Measurements from ENCODE around the gene FBXL19. TPM values are rescaled to one million over a fixed set of nuclear protein-coding genes. Genes with fewer than 3 reads are reported as not detected.
A peak's percentile ranks its signal among the peaks of the same experiment; 100 is the strongest.

Gene FBXL19
- polyA plus RNA-seq, 4 donors = 8.7 to 26.3 (median 13.4) TPM

GRCh38 chr16:30985401-30986128 is 62.2 kb downstream of the FBXL19 start:
- H3K4me1 ChIP-seq (ENCODE audit: control insufficient read depth in 3 of 3, insufficient read depth in 2 of 3, low read depth in 1 of 3, low read length in 2 of 3) = peaks cover 0 to 8% (median 0%) of the 10 kb centered on the region in 3 donors
- DNase-seq (peak; percentile 87), FAIRE-seq (no peak)
- peaks cover 0 to 68% (median 12%) of the 10 kb centered on the region in 3 donors for H3K36me3 ChIP-seq (ENCODE audit: control insufficient read depth in 3 of 3, insufficient read depth in 2 of 3, low read depth in 1 of 3, low read length in 3 of 3)
- 14 to 48% (median 43%) methylated on average over 17 to 20 of the region's 20 CpGs for WGBS, 3 donors
- no peaks in the 10 kb centered on the region for H3K27me3 ChIP-seq (ENCODE audit: control insufficient read depth in 3 of 3, insufficient read depth in 3 of 3, low read length in 3 of 3)
- peak overlapping the region; percentile 56 to 84 (median 83) for H3K27ac ChIP-seq (ENCODE audit: low read depth in 1 of 3, low read length in 2 of 3)
- H3K4me3 ChIP-seq (ENCODE audit: low read depth in 1 of 3, low read length in 3 of 3) = peak overlapping the region in 2 of 3 donors; percentile 40 to 61
- H3K9me3 ChIP-seq (ENCODE audit: control insufficient read depth in 2 of 2, insufficient read depth in 1 of 2, low read depth in 1 of 2, low read length in 1 of 2) = no peaks in the 10 kb centered on the region

- H3K27me3 ChIP-seq (ENCODE audit: control insufficient read depth in 3 of 3, insufficient read depth in 3 of 3, low read length in 3 of 3) = no peaks in the 10 kb centered on the region
- peak overlapping the region in 1 of 3 donors; percentile 84 for H3K27ac ChIP-seq (ENCODE audit: low read depth in 1 of 3, low read length in 2 of 3)
- FAIRE-seq (no peak), DNase-seq (no peak)
- peaks cover 0 to 60% (median 12%) of the 10 kb centered on the region in 3 donors for H3K36me3 ChIP-seq (ENCODE audit: control insufficient read depth in 3 of 3, insufficient read depth in 2 of 3, low read depth in 1 of 3, low read length in 3 of 3)
- no peak overlapping the region for H3K4me3 ChIP-seq (ENCODE audit: low read depth in 1 of 3, low read length in 3 of 3)
- H3K9me3 ChIP-seq (ENCODE audit: control insufficient read depth in 2 of 2, insufficient read depth in 1 of 2, low read depth in 1 of 2, low read length in 1 of 2) = no peaks in the 10 kb centered on the region
- 89 to 91% (median 89%) methylated on average over 28 to 29 of the region's 29 CpGs for WGBS, 3 donors
- H3K4me1 ChIP-seq (ENCODE audit: control insufficient read depth in 3 of 3, insufficient read depth in 2 of 3, low read depth in 1 of 3, low read length in 2 of 3) = peaks cover 0 to 8% (median 0%) of the 10 kb centered on the region in 3 donors
Observed at GRCh38 chr16:30986129-30986991, 63.0 kb downstream of the FBXL19 start.

- no peak for DNase-seq
- Histone ChIP-seq H3K4me1 (ENCODE audit: control insufficient read depth in 3 of 3, insufficient read depth in 2 of 3, low read depth in 1 of 3, low read length in 2 of 3) (peaks cover 0 to 8% (median 0%) of the 10 kb centered on the region in 3 donors), H3K4me3 (ENCODE audit: low read depth in 1 of 3, low read length in 3 of 3) (no peak overlapping the region), H3K27ac (ENCODE audit: low read depth in 1 of 3, low read length in 2 of 3) (no peak overlapping the region), H3K36me3 (ENCODE audit: control insufficient read depth in 3 of 3, insufficient read depth in 2 of 3, low read depth in 1 of 3, low read length in 3 of 3) (peaks cover 0 to 49% (median 7%) of the 10 kb centered on the region in 3 donors), H3K27me3 (ENCODE audit: control insufficient read depth in 3 of 3, insufficient read depth in 3 of 3, low read length in 3 of 3) (no peaks in the 10 kb centered on the region), H3K9me3 (ENCODE audit: control insufficient read depth in 2 of 2, insufficient read depth in 1 of 2, low read depth in 1 of 2, low read length in 1 of 2) (no peaks in the 10 kb centered on the region)
- FAIRE-seq = no peak
- WGBS, 3 donors = 91 to 94% (median 94%) methylated on average over 30 of the region's 30 CpGs
Observed at GRCh38 chr16:30987581-30988190, 64.3 kb downstream of the FBXL19 start.

GRCh38 chr16:30989469-30990047 is 66.2 kb downstream of the FBXL19 start:
- FAIRE-seq = no peak

GRCh38 chr16:30990105-30990504 is 66.7 kb downstream of the FBXL19 start:
- Histone ChIP-seq H3K36me3 (ENCODE audit: control insufficient read depth in 3 of 3, insufficient read depth in 2 of 3, low read depth in 1 of 3, low read length in 3 of 3) (peaks cover 0 to 27% (median 0%) of the 10 kb centered on the region in 3 donors), H3K9me3 (ENCODE audit: control insufficient read depth in 2 of 2, insufficient read depth in 1 of 2, low read depth in 1 of 2, low read length in 1 of 2) (no peaks in the 10 kb centered on the region), H3K27me3 (ENCODE audit: control insufficient read depth in 3 of 3, insufficient read depth in 3 of 3, low read length in 3 of 3) (no peaks in the 10 kb centered on the region), H3K27ac (ENCODE audit: low read depth in 1 of 3, low read length in 2 of 3) (no peak overlapping the region), H3K4me3 (ENCODE audit: low read depth in 1 of 3, low read length in 3 of 3) (no peak overlapping the region), H3K4me1 (ENCODE audit: control insufficient read depth in 3 of 3, insufficient read depth in 2 of 3, low read depth in 1 of 3, low read length in 2 of 3) (peaks cover 0 to 8% (median 0%) of the 10 kb centered on the region in 3 donors)
- no peak for DNase-seq
- 76 to 77% (median 76%) methylated on average over 10 to 12 of the region's 12 CpGs for WGBS, 3 donors
- FAIRE-seq = no peak

More at GRCh38 chr16:30989469-30990047, 66.2 kb downstream of the FBXL19 start:
- peaks cover 0 to 8% (median 0%) of the 10 kb centered on the region in 3 donors for H3K4me1 ChIP-seq (ENCODE audit: control insufficient read depth in 3 of 3, insufficient read depth in 2 of 3, low read depth in 1 of 3, low read length in 2 of 3)
- no peak for DNase-seq
- H3K4me3 ChIP-seq (ENCODE audit: low read depth in 1 of 3, low read length in 3 of 3) = no peak overlapping the region
- no peak overlapping the region for H3K27ac ChIP-seq (ENCODE audit: low read depth in 1 of 3, low read length in 2 of 3)
- 67 to 84% (median 79%) methylated on average over 23 of the region's 23 CpGs for WGBS, 3 donors
- H3K9me3 ChIP-seq (ENCODE audit: control insufficient read depth in 2 of 2, insufficient read depth in 1 of 2, low read depth in 1 of 2, low read length in 1 of 2) = no peaks in the 10 kb centered on the region
- peaks cover 0 to 30% (median 0%) of the 10 kb centered on the region in 3 donors for H3K36me3 ChIP-seq (ENCODE audit: control insufficient read depth in 3 of 3, insufficient read depth in 2 of 3, low read depth in 1 of 3, low read length in 3 of 3)
- no peaks in the 10 kb centered on the region for H3K27me3 ChIP-seq (ENCODE audit: control insufficient read depth in 3 of 3, insufficient read depth in 3 of 3, low read length in 3 of 3)

GRCh38 chr16:30991052-30991451 is 67.7 kb downstream of the FBXL19 start:
- Histone ChIP-seq H3K27me3 (ENCODE audit: control insufficient read depth in 3 of 3, insufficient read depth in 3 of 3, low read length in 3 of 3) (no peaks in the 10 kb centered on the region), H3K4me1 (ENCODE audit: control insufficient read depth in 3 of 3, insufficient read depth in 2 of 3, low read depth in 1 of 3, low read length in 2 of 3) (peaks cover 0 to 2% (median 0%) of the 10 kb centered on the region in 3 donors), H3K9me3 (ENCODE audit: control insufficient read depth in 2 of 2, insufficient read depth in 1 of 2, low read depth in 1 of 2, low read length in 1 of 2) (no peaks in the 10 kb centered on the region), H3K4me3 (ENCODE audit: low read depth in 1 of 3, low read length in 3 of 3) (no peak overlapping the region), H3K36me3 (ENCODE audit: control insufficient read depth in 3 of 3, insufficient read depth in 2 of 3, low read depth in 1 of 3, low read length in 3 of 3) (peaks cover 0 to 22% (median 0%) of the 10 kb centered on the region in 3 donors), H3K27ac (ENCODE audit: low read depth in 1 of 3, low read length in 2 of 3) (no peak overlapping the region)
- 74 to 77% (median 75%) methylated on average over 8 of the region's 8 CpGs for WGBS, 3 donors
- no peak for DNase-seq
- FAIRE-seq = no peak

- Histone ChIP-seq H3K27me3 (ENCODE audit: control insufficient read depth in 3 of 3, insufficient read depth in 3 of 3, low read length in 3 of 3) (no peaks in the 10 kb centered on the region), H3K4me1 (ENCODE audit: control insufficient read depth in 3 of 3, insufficient read depth in 2 of 3, low read depth in 1 of 3, low read length in 2 of 3) (peaks cover 0 to 8% (median 0%) of the 10 kb centered on the region in 3 donors), H3K9me3 (ENCODE audit: control insufficient read depth in 2 of 2, insufficient read depth in 1 of 2, low read depth in 1 of 2, low read length in 1 of 2) (no peaks in the 10 kb centered on the region), H3K36me3 (ENCODE audit: control insufficient read depth in 3 of 3, insufficient read depth in 2 of 3, low read depth in 1 of 3, low read length in 3 of 3) (peaks cover 0 to 13% (median 0%) of the 10 kb centered on the region in 3 donors), H3K27ac (ENCODE audit: low read depth in 1 of 3, low read length in 2 of 3) (no peak overlapping the region), H3K4me3 (ENCODE audit: low read depth in 1 of 3, low read length in 3 of 3) (no peak overlapping the region)
- WGBS, 3 donors = 86 to 89% (median 87%) methylated on average over 20 to 21 of the region's 21 CpGs
- no peak for DNase-seq
- FAIRE-seq = no peak
Observed at GRCh38 chr16:30992276-30992780, 69.0 kb downstream of the FBXL19 start.

Data from small intestine (tissue), 7 donors.